Cardiac muscle cell (in vitro differentiated cells and primary cell): ENCODE measurements around the gene NAV2. TPM values are rescaled to one million over a fixed set of nuclear protein-coding genes. Genes with fewer than 3 reads are reported as not detected.

Experiments
- DNase-seq, 2 donors: peaks; one replicate each; pipeline versions ENCODE4 v3.0.0 to v3.0.0-alpha.2; 2010 to 2017; ENCODE audit warnings: low read depth in 1 of 2, low spot score in 1 of 2
- H3K27ac ChIP-seq: fragments of 200-600 bp; sonication (generic); 2 replicates; pipeline ENCODE4 v1.5.1; 2016
- H3K27me3 ChIP-seq: fragments of 200-600 bp; sonication (generic); 2 replicates; pipeline ENCODE4 v1.6.0; 2016; ENCODE audit warnings: control low read depth
- H3K36me3 ChIP-seq: fragments of 200-600 bp; sonication (generic); 2 replicates; pipeline ENCODE4 v1.5.1; 2016; ENCODE audit warnings: control low read depth
- H3K4me1 ChIP-seq: fragments of 200-600 bp; sonication (generic); 2 replicates; pipeline ENCODE4 v1.8.1; 2017; ENCODE audit warnings: low read depth, mild to moderate bottlenecking, mixed run types
- H3K4me3 ChIP-seq: fragments of 200-600 bp; sonication (generic); 2 replicates; pipeline ENCODE4 v1.5.1; 2016; ENCODE audit warnings: mild to moderate bottlenecking
- H3K9me3 ChIP-seq: fragments of 200-600 bp; sonication (generic); 2 replicates; pipeline ENCODE4 v1.5.1; 2017; ENCODE audit warnings: low read depth, mild to moderate bottlenecking, control low read depth
- CTCF ChIP-seq: IDR thresholded peaks from 2 replicates; pipeline ENCODE4 v1.5.1; 2012; ENCODE audit warnings: low read depth, mild to moderate bottlenecking, low read length
- polyA plus RNA-seq: library from polyadenylated mRNA; unstranded; fragments of >200 nt; fragmentation: Nextera tagmentation; extraction: Ambion mirVana; gene quantifications from 2 replicates; pipeline ENCODE4 v1.2.1, GENCODE V29; 2016
- total RNA-seq: library from RNA; depleted of rRNA; stranded (reverse); fragments of >200 nt; gene quantifications from 2 replicates; pipeline ENCODE4 v1.2.3, GENCODE V29; 2016

The NAV2 gene
- total and polyA plus RNA-seq, 2 experiments from 2014 or later, result 113 to 164 TPM

DNA sequence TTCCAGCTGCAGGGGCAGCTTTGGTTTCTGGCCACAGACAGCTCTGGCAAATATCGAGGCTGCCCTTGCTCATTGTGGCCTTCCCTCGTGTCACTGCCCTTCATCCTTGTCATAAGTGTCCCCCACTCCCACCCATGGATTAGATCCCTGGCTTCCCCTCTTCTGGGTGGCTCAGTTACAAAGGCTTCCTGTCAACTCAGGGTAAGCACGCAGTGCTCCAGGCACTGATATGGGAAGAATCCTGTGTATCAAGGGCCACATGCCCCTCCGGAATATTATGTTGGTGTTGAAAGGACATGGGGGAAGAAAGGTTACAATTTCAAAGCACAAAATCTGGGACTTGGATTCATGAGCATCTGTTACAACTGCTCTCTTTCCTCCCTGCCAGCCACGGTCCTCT, 319.5 kb downstream of the NAV2 start:
- Histone ChIP-seq H3K27ac (peak overlapping the region; percentile 67), H3K4me1 (peaks cover 94% of the 10 kb centered on the region), H3K36me3 (peaks cover 15% of the 10 kb centered on the region), H3K27me3 (no peaks in the 10 kb centered on the region), H3K4me3 (no peak overlapping the region), H3K9me3 (no peaks in the 10 kb centered on the region)
- no peak for DNase-seq
- TF ChIP-seq CTCF, result no peak

DNA sequence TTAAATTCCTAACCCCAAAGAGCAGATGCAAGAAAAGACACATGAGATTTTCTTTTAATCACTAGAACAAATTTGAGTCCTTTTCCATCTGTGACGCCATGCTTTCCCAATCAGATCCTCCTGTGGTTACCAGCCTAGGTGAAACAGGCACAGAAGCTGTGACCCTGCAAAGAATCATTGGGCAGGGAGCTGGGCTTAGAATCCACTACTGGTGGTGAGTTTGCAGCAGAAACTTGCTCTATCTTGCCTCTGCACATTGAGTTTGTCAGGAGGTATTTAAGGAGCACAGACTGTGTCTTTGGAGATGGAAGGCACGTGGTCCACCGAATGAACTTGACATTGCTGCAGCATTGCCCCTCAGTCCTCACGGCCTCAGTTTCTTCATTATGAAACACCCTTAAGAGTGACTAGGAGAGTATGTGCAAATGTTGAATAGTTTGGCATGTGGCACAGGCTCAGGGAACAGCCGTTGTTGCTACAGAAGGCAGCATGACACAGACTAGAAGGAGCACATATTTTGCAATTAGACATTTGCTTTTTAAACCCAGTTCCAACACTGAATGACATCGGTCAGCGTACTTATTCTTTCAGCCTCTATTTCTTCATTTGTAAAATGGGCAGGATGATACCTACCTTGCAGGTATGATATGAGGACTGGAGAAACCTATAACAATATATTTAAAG, 320.1 kb downstream of the NAV2 start:
- no peaks in the 10 kb centered on the region for H3K9me3 ChIP-seq

GRCh38 chr11:20033806-20034205, 321.2 kb downstream of the NAV2 start:
- peaks cover 31% of the 10 kb centered on the region for H3K36me3 ChIP-seq
- peaks cover 94% of the 10 kb centered on the region for H3K4me1 ChIP-seq
- DNase-seq, result no peak
- no peaks in the 10 kb centered on the region for H3K27me3 ChIP-seq
- no peaks in the 10 kb centered on the region for H3K9me3 ChIP-seq
- TF ChIP-seq CTCF, result no peak
- peak overlapping the region; percentile 67 for H3K27ac ChIP-seq
- H3K4me3 ChIP-seq, result no peak overlapping the region

More for the DNA sequence above, 320.1 kb downstream of the NAV2 start:
- peaks cover 94% of the 10 kb centered on the region for H3K4me1 ChIP-seq
- peaks cover 21% of the 10 kb centered on the region for H3K36me3 ChIP-seq
- DNase-seq, result no peak
- no peak for TF ChIP-seq CTCF
- H3K27me3 ChIP-seq, result no peaks in the 10 kb centered on the region
- H3K27ac ChIP-seq, result peak overlapping the region; percentile 67
- no peak overlapping the region for H3K4me3 ChIP-seq

DNA sequence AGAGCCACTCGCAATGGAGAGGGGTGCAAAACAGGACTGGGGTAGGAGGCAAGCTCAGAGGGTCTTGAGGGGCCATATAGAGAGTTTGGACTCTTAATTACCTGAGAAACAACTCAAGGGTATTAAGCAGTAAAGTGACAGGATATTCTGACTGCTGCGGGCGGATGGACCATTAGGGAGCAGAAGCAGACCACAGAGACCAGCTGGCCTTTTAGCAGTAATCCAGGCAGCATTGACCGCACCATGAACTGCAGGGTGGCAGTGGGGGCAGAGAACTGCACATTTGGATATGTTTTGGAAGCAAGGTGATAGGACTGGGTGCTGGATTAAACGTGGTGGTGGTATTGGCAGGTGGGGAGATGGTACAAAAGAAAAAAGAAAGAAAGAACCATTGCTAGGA, 322.3 kb downstream of the NAV2 start:
- H3K9me3 ChIP-seq, result no peaks in the 10 kb centered on the region
- TF ChIP-seq CTCF, result no peak
- H3K27me3 ChIP-seq, result no peaks in the 10 kb centered on the region
- peaks cover 83% of the 10 kb centered on the region for H3K4me1 ChIP-seq
- DNase-seq, result no peak
- no peak overlapping the region for H3K4me3 ChIP-seq
- H3K27ac ChIP-seq, result peak overlapping the region; percentile 37
- peaks cover 42% of the 10 kb centered on the region for H3K36me3 ChIP-seq

GRCh38 chr11:20035375-20035700, 322.7 kb downstream of the NAV2 start:
- Histone ChIP-seq H3K9me3 (no peaks in the 10 kb centered on the region), H3K4me1 (peaks cover 79% of the 10 kb centered on the region), H3K36me3 (peaks cover 46% of the 10 kb centered on the region), H3K27me3 (no peaks in the 10 kb centered on the region), H3K27ac (peak overlapping the region; percentile 65), H3K4me3 (no peak overlapping the region)
- DNase-seq, result no peak
- no peak for TF ChIP-seq CTCF
